IMR-90 (cell line): ENCODE data around the gene AMIGO2. TPM values are rescaled to one million over a fixed set of nuclear protein-coding genes. Genes with fewer than 3 reads are reported as not detected.

Experiments
- ATAC-seq: fragments of 200-7000 bp; cut with Tn5 transposase; 2 replicates; pipeline ENCODE4 v1.9.1; 2020; ENCODE audit warnings: low read depth, mild to moderate bottlenecking, moderate library complexity
- BruUV-seq: library from RNA; stranded (reverse); fragments of 400-500 nt; replicated peaks from 2 replicates; lab custom pipeline; 2021; lab: Mats Ljungman, UMichigan
- CTCF ChIA-PET: fragments of 300-600 bp; formaldehyde crosslinking; extraction: SDS; loops from one replicate; lab custom pipeline; 2021; ENCODE audit warnings: antibody characterized with exemption; lab: Yijun Ruan, JAX
- POLR2A ChIA-PET: fragments of 300-600 bp; sonication (Branson Sonifier 250); formaldehyde crosslinking; loops from one replicate; lab custom pipeline; 2022; ENCODE audit warnings: antibody characterized with exemption; ENCODE audit not compliant: unreplicated experiment; lab: Charles Lee
- DNase-seq: peaks from one replicate; pipeline ENCODE4 v3.0.0; 2013
- H2AFZ ChIP-seq: replicated peaks from 2 replicates; pipeline ENCODE3; 2013; ENCODE audit warnings: low read length, mild to moderate bottlenecking; ENCODE audit not compliant: poor library complexity
- H2AK5ac ChIP-seq: 2 replicates; pipeline ENCODE4 v1.6.1; 2013; ENCODE audit warnings: low read depth, low read length, inconsistent platforms
- H2AK9ac ChIP-seq: replicated peaks from 2 replicates; pipeline ENCODE3; 2013; ENCODE audit warnings: mild to moderate bottlenecking, low read depth, low read length, moderate library complexity; ENCODE audit not compliant: poor library complexity
- H2BK120ac ChIP-seq: 2 replicates; pipeline ENCODE4 v1.6.1; 2013; ENCODE audit warnings: low read depth, low read length, inconsistent platforms
- H2BK15ac ChIP-seq: 3 replicates; pipeline ENCODE4 v1.6.1; 2013; ENCODE audit warnings: low read depth, low read length, inconsistent platforms
- H2BK20ac ChIP-seq: 2 replicates; pipeline ENCODE4 v1.6.1; 2013; ENCODE audit warnings: low read depth, mild to moderate bottlenecking, inconsistent platforms, low read length, moderate library complexity
- H2BK5ac ChIP-seq: 2 replicates; pipeline ENCODE4 v1.6.1; 2013; ENCODE audit warnings: mild to moderate bottlenecking, low read depth, low read length, inconsistent platforms; ENCODE audit not compliant: poor library complexity, severe bottlenecking
- H3K14ac ChIP-seq: replicated peaks from 2 replicates; pipeline ENCODE4 v1.6.1; 2013; ENCODE audit warnings: low read depth, low read length, inconsistent platforms
- H3K18ac ChIP-seq: 2 replicates; pipeline ENCODE4 v1.6.1; 2013; ENCODE audit warnings: low read depth, low read length, control low read depth
- H3K23ac ChIP-seq: 2 replicates; pipeline ENCODE4 v1.6.1; 2013; ENCODE audit warnings: low read depth, low read length, inconsistent platforms
- H3K27ac ChIP-seq: 2 replicates; pipeline ENCODE4 v1.5.1; 2013; ENCODE audit warnings: mild to moderate bottlenecking, control low read depth, low read length; ENCODE audit not compliant: insufficient read depth
- H3K27me3 ChIP-seq: 2 replicates; pipeline ENCODE4 v1.6.1; 2013; ENCODE audit warnings: low read length; ENCODE audit not compliant: control insufficient read depth, insufficient read depth
- H3K36me3 ChIP-seq: 2 replicates; pipeline ENCODE4 v1.6.1; 2013; ENCODE audit warnings: low read length, mixed read lengths; ENCODE audit not compliant: control insufficient read depth, insufficient read depth
- H3K4ac ChIP-seq: 2 replicates; pipeline ENCODE4 v1.6.1; 2013; ENCODE audit warnings: low read depth, low read length, inconsistent platforms
- H3K4me1 ChIP-seq: 2 replicates; pipeline ENCODE4 v1.6.1; 2013; ENCODE audit warnings: low read length, mixed read lengths; ENCODE audit not compliant: control insufficient read depth, insufficient read depth
- H3K4me2 ChIP-seq: 2 replicates; pipeline ENCODE4 v1.6.1; 2013; ENCODE audit warnings: low read depth, mild to moderate bottlenecking, control low read depth, low read length, moderate library complexity
- H3K4me3 ChIP-seq: 2 replicates; pipeline ENCODE4 v1.5.1; 2013; ENCODE audit warnings: low read depth, mild to moderate bottlenecking, control low read depth, low read length, moderate library complexity; ENCODE audit not compliant: insufficient read depth
- H3K56ac ChIP-seq: 2 replicates; pipeline ENCODE4 v1.6.1; 2013; ENCODE audit warnings: low read length, inconsistent platforms; ENCODE audit not compliant: insufficient read depth; ENCODE audit errors: extremely low read depth
- H3K79me1 ChIP-seq, 2 experiments: 2 replicates each; pipeline ENCODE4 v1.6.1; 2013; ENCODE audit warnings: low read length in 2 of 2, inconsistent platforms in 1 of 2, low read depth in 1 of 2
- H3K9ac ChIP-seq: 2 replicates; pipeline ENCODE4 v1.6.1; 2013; ENCODE audit warnings: low read depth, low read length, control low read depth
- H3K9me1 ChIP-seq: 2 replicates; pipeline ENCODE4 v1.6.1; 2013; ENCODE audit warnings: low read length, inconsistent platforms; ENCODE audit not compliant: insufficient read depth
- H3K9me3 ChIP-seq: 2 replicates; pipeline ENCODE4 v1.6.1; 2013; ENCODE audit warnings: low read length; ENCODE audit not compliant: control insufficient read depth, insufficient read depth
- H4K20me1 ChIP-seq: 2 replicates; pipeline ENCODE4 v1.6.1; 2013; ENCODE audit warnings: low read length, inconsistent platforms; ENCODE audit not compliant: insufficient read depth
- H4K5ac ChIP-seq: 2 replicates; pipeline ENCODE4 v1.6.1; 2013; ENCODE audit warnings: mild to moderate bottlenecking, low read depth, low read length, control low read depth
- H4K8ac ChIP-seq, 2 experiments: 2 replicates each; pipeline ENCODE4 v1.6.1; 2013; ENCODE audit warnings: low read depth in 2 of 2, low read length in 2 of 2, control low read depth in 1 of 2, inconsistent platforms in 1 of 2
- H4K91ac ChIP-seq: 2 replicates; pipeline ENCODE4 v1.6.1; 2013; ENCODE audit warnings: low read depth, low read length, inconsistent platforms; ENCODE audit not compliant: insufficient read depth
- BHLHE40 ChIP-seq: fragments of 150-350 bp; IDR thresholded peaks from 2 replicates; pipeline ENCODE4 v1.6.1; 2016; ENCODE audit warnings: mild to moderate bottlenecking, low read depth, low read length
- CEBPB ChIP-seq: IDR thresholded peaks from 2 replicates; pipeline ENCODE4 v1.6.1; 2012; ENCODE audit warnings: low read depth, low read length, improper control_type of control experiment
- CHD1 ChIP-seq: IDR thresholded peaks from 2 replicates; pipeline ENCODE4 v1.6.1; 2012; ENCODE audit warnings: low read depth, low read length, improper control_type of control experiment
- FOS ChIP-seq: fragments of 150-350 bp; IDR thresholded peaks from 2 replicates; pipeline ENCODE4 v1.6.1; 2016; ENCODE audit warnings: low read depth, low read length
- MAZ ChIP-seq: IDR thresholded peaks from 2 replicates; pipeline ENCODE4 v1.6.1; 2012; ENCODE audit warnings: low read depth, mild to moderate bottlenecking, low read length, improper control_type of control experiment, moderate library complexity, borderline replicate concordance
- MXI1 ChIP-seq: IDR thresholded peaks from 2 replicates; pipeline ENCODE4 v1.6.1; 2012; ENCODE audit warnings: low read depth, mild to moderate bottlenecking, low read length, moderate library complexity, borderline replicate concordance
- RAD21 ChIP-seq: IDR thresholded peaks from 2 replicates; pipeline ENCODE4 v1.6.1; 2012; ENCODE audit warnings: low read length, improper control_type of control experiment
- RCOR1 ChIP-seq: IDR thresholded peaks from 2 replicates; pipeline ENCODE4 v1.6.1; 2012; ENCODE audit warnings: mild to moderate bottlenecking, low read length, improper control_type of control experiment; ENCODE audit not compliant: insufficient replicate concordance
- RFX5 ChIP-seq: IDR thresholded peaks from 2 replicates; pipeline ENCODE4 v1.8.0; 2012; ENCODE audit warnings: low read depth, mild to moderate bottlenecking, low read length, moderate library complexity
- WGBS, 2 experiments: methylation state at CpG; one replicate each; pipeline versions ENCODE4 v1.1.5 to v1.1.7; 2013; ENCODE audit warnings: missing lambda C conversion rate in 2 of 2; ENCODE audit not compliant: insufficient read length in 1 of 2; ENCODE audit errors: extremely low coverage in 2 of 2; 5-methylcytosine and 5-hydroxymethylcytosine counted together
- dilution Hi-C: fragments of 300-500 bp; cut with HindIII; formaldehyde crosslinking; loops from one replicate; pipeline ENCODE4 v1.14.3; 2018; ENCODE audit warnings: low sequenced_read_pairs; ENCODE audit not compliant: unreplicated experiment
- in situ Hi-C: fragments of 300-500 bp; cut with MboI; formaldehyde crosslinking; loops from 3 replicates; pipeline ENCODE4 v1.14.3; 2019; ENCODE audit warnings: low sequenced_read_pairs, inconsistent platforms, mixed read lengths
- intact Hi-C: fragments of 100-400 bp; cut with micrococcal nuclease; formaldehyde crosslinking; loops from 2 replicates; pipeline ENCODE4 v1.10.0; 2022
- polyA plus RNA-seq, 3 experiments: library from polyadenylated mRNA; depleted of rRNA; stranded (reverse); fragments of >200 nt; gene quantifications; 2 replicates each; pipeline ENCODE4 v1.2.3, GENCODE V29; 2012; ENCODE audit warnings: low replicate concordance in 1 of 3
- total RNA-seq: library from RNA; depleted of rRNA; stranded (reverse); fragments of >200 nt; gene quantifications from 2 replicates; pipeline ENCODE4 v1.2.3, GENCODE V29; 2012
- TF ChIP-seq, protein P1 (sequence below): conservative IDR thresholded peaks from 2 replicates; pipeline ENCODE4 v1.5.1; 2012; ENCODE audit warnings: mild to moderate bottlenecking, low read depth, low read length, improper control_type of control experiment
- TF ChIP-seq, protein P2 (sequence below): fragments of 150-350 bp; IDR thresholded peaks from 2 replicates; pipeline ENCODE4 v1.6.1; 2017; ENCODE audit warnings: mild to moderate bottlenecking, antibody characterized with exemption, low read length, low read depth

The AMIGO2 gene
- total and polyA plus RNA-seq, 2 of the 4 experiments (the other 2 are of a cell fraction) = 20.1 to 32.6 TPM

DNA sequence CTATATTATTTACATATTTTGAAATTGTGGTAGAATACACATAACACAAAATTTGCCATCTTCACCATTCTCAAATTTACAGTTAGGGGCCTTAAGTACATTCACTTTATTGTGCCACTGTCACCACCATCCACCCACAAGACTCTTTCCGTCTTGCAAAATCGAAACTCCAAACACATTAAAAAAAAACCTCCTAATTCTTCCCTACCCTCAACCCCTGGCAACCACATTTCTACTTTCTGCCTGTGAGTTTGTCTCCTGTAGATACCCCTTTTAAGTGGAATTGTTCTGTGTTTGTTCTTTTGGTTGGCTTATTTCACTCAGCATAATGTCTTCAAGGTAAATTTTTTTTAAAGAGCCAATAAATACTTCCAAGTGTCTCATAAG lies 31.6 kb upstream of the AMIGO2 start:
- H4K91ac ChIP-seq = no peak overlapping the region
- no peaks in the 10 kb centered on the region for H3K79me1 ChIP-seq
- no peak overlapping the region for H2AFZ ChIP-seq
- intact Hi-C loops = no loop called here
- H3K36me3 ChIP-seq = no peaks in the 10 kb centered on the region
- no TSS peak for BruUV-seq
- no peak overlapping the region for H3K14ac ChIP-seq
- no peak overlapping the region for H2BK20ac ChIP-seq
- H3K18ac ChIP-seq = no peak overlapping the region
- no peak for DNase-seq
- H4K5ac ChIP-seq = no peak overlapping the region
- dilution Hi-C loops = no loop called here
- no peak overlapping the region for H3K27ac ChIP-seq
- no peak overlapping the region for H2AK5ac ChIP-seq
- H3K9ac ChIP-seq = no peak overlapping the region
- H2BK120ac ChIP-seq = no peak overlapping the region
- no peaks in the 10 kb centered on the region; the same call in 1 of the 2 replicates for H3K9me1 ChIP-seq
- no peak overlapping the region for H4K8ac ChIP-seq
- H3K56ac ChIP-seq = no peak overlapping the region
- H2BK5ac ChIP-seq = no peak overlapping the region
- H3K23ac ChIP-seq = no peak overlapping the region
- TF ChIP-seq, protein P1, sequence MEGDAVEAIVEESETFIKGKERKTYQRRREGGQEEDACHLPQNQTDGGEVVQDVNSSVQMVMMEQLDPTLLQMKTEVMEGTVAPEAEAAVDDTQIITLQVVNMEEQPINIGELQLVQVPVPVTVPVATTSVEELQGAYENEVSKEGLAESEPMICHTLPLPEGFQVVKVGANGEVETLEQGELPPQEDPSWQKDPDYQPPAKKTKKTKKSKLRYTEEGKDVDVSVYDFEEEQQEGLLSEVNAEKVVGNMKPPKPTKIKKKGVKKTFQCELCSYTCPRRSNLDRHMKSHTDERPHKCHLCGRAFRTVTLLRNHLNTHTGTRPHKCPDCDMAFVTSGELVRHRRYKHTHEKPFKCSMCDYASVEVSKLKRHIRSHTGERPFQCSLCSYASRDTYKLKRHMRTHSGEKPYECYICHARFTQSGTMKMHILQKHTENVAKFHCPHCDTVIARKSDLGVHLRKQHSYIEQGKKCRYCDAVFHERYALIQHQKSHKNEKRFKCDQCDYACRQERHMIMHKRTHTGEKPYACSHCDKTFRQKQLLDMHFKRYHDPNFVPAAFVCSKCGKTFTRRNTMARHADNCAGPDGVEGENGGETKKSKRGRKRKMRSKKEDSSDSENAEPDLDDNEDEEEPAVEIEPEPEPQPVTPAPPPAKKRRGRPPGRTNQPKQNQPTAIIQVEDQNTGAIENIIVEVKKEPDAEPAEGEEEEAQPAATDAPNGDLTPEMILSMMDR = no peak
- TF ChIP-seq FOS (no peak), RAD21 (no peak), RFX5 (no peak), CHD1 (no peak), CEBPB (no peak), RCOR1 (no peak), BHLHE40 (no peak), MAZ (no peak), MXI1 (no peak)
- TF ChIP-seq, protein P2, sequence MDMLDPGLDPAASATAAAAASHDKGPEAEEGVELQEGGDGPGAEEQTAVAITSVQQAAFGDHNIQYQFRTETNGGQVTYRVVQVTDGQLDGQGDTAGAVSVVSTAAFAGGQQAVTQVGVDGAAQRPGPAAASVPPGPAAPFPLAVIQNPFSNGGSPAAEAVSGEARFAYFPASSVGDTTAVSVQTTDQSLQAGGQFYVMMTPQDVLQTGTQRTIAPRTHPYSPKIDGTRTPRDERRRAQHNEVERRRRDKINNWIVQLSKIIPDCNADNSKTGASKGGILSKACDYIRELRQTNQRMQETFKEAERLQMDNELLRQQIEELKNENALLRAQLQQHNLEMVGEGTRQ = no peak
- ATAC-seq = no peak
- POLR2A ChIA-PET = no interaction called here
- CTCF ChIA-PET = no interaction called here
- no peaks in the 10 kb centered on the region for H3K9me3 ChIP-seq
- no peak overlapping the region for H3K4ac ChIP-seq
- H4K20me1 ChIP-seq = no peaks in the 10 kb centered on the region
- H3K4me1 ChIP-seq = no peaks in the 10 kb centered on the region; the same call in 1 of the 2 replicates
- in situ Hi-C loops = no loop called here
- 100% methylated on average over 2 of the region's 2 CpGs; no CpG with 5 or more reads in 1 of the 2 experiments for WGBS, 2 experiments
- no peak overlapping the region for H3K4me2 ChIP-seq
- H2AK9ac ChIP-seq = no peak overlapping the region
- no peak overlapping the region for H3K4me3 ChIP-seq
- no peak overlapping the region for H2BK15ac ChIP-seq
- H3K27me3 ChIP-seq = no peaks in the 10 kb centered on the region
